GM18873 (cell line): ENCODE measurements around the gene XPC.

ENCODE experiments used
- ATAC-seq: cut with Tn5 transposase; IDR thresholded peaks from one replicate; pipeline ENCODE4 v1.9.1; 2021; ENCODE audit warnings: mild to moderate bottlenecking, moderate library complexity, moderate number of reproducible peaks; ENCODE audit not compliant: unreplicated experiment, low FRiP score

The XPC gene

DNA sequence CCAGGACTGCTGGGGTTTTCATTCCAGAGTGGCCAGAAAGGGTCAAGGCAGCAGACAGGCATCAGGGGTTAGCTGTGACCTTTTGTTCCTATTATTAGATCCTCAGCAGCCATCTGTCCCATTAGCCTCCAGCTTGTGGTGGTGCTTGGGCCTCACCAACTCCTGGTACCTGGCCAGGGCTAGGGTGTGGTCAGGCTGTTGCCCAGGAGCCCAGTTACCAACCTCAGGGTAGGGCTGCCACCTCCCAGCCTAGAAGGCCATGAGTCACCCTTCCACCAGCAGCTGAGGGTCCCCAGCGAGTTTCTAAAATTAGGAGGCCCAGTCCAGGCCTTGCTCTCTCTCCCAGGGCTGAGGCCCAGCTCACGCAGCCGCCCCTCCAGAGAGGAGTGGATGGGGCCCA is 41.4 kb downstream of the XPC start:
- no peak for ATAC-seq

DNA sequence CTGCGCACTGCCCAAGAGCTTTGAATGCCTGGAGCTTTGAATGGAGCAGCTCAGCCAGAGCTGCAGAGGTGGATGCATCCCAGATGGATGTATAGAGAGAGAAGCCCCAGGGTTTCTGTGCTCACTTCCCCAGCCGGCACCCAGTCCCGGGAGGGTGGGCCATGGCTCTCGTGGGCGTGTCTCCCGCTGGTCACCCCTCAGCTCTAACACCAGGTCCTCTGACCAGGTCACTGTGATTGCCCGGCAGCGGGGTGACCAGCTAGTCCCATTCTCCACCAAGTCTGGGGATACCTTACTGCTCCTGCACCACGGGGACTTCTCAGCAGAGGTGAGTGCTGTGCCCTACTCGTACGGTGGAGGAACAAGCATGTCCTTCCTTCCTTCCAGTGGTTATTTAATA is 42.8 kb downstream of the XPC start:
- ATAC-seq = no peak

DNA sequence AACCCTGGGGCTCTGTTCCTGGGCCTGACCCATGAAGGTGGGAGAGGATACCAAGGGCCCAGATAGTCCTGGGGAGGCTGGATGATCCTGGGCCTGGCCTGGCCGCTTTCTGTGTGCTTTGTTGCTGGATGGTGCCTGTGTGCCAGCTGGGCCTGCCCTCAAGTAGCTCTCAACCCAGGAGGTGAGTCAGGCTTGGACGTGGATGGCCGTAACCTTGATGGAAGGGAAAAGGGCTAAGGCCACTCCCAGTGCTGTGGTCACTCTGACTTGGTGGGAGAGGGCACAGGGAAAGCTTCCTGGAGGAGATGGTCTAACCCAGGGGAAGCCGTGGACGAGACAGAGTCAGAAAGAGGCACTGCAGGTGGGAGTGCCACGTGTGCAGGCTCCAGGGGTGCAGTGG is 44.1 kb downstream of the XPC start:
- ATAC-seq = no peak

DNA sequence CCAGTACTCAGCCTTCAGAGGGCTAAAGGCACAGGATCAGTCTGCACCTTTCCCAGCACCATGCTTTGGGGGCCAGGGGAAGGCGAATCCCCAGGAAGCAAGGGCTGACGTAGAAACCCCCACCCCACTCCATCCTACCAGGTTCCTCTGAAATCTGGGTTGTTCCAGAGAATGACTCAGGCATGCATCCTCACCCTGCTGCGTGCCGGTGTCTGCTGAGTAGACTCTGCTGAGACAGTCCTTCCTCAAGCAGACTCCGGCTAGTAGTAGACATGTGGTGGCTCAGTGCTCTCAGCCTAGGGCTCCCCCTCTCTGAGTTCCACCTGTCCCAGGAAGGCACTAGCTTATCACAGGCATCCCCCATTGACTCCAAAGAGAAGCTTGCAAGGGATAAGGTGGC is 44.5 kb downstream of the XPC start:
- no peak for ATAC-seq

DNA sequence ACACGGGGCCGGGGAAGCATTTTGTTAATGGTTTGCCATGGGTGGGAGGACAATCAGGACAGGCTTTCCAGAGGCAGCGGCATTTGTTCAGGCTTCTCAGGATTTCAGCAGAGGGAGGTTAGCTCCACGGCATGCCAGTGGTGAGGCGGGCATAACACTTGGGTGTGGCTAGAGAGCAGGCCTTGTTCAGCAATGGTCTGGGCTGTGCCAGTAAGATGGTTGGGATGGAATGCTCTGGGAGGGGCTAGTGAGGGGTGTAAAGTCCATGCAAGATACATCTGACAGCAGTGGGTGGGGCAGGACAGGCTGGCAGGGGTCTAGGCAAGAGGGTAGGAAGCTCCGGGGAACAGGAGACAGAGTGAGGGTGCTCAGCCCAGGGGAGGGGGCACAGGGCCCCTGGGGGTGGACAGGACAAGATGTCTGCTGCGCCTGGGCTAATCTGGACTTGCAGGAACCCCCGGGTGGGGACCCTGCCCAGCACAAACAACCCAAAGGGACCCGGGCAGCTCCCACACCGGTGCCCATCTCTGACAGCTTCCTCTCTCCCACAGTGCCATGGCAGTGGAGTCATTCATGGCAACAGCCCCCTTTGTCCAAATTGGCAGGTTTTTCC is 45.1 kb downstream of the XPC start:
- ATAC-seq = no peak

DNA sequence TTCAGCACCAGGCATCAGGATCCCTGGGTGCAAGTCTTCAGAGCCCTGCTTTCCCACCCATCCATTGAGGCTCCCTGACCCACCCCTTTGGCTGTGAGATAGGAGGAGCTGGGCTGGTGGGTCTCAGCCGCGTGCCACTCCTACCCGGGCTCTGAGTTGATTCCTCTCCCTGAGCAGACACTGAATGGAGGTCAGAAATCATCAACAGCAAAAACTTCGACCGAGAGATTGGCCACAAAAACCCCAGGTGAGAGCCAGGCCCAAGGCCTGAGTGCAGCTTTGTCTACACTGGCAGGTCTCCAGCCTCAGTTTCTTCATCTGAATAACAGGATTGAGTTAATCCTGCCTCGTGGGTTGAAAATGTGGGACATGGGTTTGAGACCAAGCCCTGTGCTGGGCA is 45.7 kb downstream of the XPC start:
- no peak for ATAC-seq

DNA sequence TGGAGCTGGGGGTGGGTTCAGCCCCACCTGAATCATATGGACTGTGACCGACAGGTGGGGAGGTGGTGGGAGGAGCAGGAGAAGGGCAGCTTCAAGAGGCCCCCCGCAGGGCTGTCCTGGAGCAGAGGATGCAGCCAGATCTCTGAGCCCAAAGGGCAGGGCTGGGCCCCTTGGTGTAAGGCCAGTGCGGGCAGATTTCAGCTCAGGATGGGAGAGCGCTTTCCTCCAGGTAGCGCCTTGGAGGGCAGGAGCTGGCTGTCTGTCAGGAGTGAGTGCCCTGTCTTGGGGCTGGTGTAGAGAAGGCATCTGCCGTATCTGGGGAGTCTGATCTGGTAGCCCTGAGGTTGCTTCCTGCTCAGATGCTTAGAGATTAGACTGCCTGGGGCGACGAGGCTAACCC is 46.3 kb downstream of the XPC start:
- ATAC-seq = no peak

DNA sequence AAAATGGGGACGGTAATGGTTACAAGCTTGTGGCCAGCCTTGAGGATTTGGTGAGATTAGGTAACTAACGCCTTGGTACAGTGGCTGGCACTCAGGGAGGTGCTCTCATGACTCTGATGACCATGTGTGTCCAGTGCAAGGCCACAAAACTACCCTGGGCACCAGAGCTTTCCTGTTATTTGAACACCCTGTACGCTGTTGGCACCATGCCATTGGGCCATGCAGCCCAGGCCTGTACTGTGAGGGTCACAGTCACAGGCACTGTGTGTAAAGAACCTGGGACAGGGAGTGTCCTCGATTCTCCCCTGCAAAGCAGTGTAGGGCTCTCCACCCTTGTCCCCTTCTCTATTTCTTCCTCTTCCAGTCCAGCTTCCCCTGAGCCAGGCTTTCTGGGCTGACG is 47.3 kb downstream of the XPC start:
- ATAC-seq = no peak

DNA sequence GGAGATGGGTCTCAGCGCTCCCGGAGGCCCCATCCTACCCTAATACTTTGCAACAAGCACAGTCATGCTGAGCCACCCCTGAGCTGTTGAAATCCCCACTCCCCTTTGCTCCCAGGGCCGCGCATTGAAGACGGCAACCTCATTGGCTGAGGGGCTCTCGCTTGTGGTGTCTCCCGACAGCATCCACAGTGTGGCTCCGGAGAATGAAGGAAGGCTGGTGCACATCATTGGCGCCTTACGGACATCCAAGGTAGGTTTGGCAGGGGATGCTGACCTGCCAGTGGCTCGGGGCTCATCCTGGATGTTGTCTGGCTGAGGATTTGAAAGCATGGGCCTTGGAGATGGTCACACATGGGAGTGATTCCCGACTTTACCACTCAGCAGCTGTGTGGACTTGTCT is 47.7 kb downstream of the XPC start:
- no peak for ATAC-seq

DNA sequence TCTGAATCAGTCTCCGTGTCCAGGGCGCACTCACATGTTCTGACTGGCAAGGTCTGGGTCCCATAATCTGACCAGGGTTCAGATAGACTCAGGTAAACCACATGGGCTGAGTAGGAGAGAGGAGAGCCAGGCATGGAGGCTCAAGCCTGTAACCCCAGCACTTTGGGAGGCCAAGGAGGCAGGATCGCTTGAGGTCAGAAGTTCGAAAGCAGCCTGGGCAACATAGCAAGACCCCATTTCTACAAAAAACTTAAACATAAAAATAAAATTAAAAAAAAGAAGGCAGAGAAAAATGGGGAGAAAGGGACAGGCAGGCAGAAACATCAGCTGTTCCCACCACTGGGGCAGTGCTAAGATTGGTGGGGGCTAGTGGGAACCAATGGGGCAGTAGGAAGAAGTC is 48.2 kb downstream of the XPC start:
- ATAC-seq = no peak

DNA sequence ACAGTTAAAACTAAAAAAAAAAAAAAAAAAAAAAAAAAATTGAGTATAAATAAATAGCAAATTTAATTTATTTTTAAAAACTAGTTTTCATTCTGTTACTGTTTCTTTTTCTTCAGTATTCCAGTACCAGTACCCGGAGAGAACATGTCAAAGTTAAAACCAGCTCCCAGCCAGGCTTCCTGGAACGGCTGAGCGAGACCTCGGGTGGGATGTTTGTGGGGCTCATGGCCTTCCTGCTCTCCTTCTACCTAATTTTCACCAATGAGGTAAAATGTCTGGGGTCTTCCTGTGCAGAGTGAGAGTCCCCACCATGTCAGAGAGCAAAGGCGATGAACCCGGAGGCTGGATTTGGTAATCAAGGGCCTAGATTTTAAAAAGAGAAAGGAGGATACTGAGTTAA is 49.1 kb downstream of the XPC start:
- ATAC-seq = no peak

DNA sequence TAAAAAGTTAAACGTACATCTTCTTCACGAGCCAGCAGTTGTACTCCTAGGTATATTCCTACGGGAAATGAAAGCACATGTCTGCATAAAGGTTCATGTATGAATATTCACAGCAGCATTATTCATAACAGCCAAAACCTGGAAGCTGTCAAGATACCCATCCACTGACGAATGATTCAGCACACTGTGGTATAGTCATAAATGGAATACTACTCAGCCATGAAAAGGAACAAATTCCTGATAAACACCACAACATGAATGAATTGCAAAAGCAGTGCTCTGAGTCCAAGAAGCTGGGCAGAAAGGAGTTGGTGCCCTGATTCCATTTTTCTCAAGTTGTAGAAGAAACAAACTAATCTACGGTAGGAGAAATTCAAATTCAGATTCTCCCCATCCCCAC is 49.7 kb downstream of the XPC start:
- ATAC-seq = no peak

DNA sequence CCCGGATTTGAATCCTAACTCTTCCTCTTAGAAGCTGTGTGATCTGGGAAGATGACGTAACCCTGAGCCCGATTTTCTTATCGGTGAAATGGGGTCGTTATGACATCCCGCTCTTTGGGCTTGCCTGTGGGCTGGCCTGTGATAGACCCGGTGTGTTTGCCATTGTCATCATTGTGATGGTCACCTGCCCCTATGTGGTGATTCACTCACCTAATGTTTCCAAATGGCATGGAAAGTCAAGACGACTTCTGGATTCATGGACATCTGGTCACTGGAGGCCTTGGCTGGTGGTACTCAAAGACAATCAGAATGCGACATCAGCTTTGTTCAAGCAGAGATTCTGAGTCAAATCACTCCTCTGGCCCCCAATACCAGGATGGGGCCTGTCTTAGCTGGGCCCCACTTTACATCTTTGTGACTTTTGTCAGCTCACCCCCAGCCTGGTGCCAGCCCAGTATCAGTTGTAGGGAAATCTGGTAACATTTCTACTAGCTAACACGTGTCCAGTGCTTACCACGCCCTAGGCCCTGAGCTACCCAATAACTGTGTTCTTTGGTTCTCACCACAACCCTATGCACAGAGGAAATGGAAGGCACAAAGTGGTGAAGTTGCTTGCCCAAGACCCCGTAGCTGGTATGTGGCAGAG is 50.8 kb downstream of the XPC start:
- ATAC-seq = no peak

DNA sequence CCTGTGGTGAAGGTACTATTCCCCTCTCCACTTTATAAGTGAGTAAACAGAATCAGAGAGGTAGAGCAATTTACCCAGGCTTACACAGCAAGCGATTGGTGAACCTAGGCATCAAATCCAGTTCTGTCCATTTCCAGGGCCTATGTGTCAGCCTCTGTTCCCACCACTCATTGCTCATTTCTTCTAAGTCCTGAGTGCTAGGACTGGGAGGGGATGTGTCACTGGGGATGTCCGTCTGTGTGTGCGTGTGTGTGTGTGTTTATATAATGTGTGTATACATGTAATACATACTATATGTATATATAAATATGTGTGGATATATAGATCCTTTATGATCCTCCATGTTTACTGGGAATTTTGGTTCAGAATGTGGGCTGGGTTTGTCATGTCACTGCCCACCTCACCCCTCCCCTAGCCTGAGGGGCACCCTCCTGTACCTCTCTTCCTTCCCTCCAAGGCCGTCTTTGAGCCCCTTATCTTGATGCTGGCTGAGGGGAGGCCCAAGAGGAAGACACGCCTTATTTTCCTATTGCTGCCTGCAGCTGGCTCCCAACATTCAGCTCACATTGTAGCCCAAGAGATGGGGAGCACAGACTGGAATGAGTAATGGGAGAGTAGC is 51.4 kb downstream of the XPC start:
- ATAC-seq = no peak

DNA sequence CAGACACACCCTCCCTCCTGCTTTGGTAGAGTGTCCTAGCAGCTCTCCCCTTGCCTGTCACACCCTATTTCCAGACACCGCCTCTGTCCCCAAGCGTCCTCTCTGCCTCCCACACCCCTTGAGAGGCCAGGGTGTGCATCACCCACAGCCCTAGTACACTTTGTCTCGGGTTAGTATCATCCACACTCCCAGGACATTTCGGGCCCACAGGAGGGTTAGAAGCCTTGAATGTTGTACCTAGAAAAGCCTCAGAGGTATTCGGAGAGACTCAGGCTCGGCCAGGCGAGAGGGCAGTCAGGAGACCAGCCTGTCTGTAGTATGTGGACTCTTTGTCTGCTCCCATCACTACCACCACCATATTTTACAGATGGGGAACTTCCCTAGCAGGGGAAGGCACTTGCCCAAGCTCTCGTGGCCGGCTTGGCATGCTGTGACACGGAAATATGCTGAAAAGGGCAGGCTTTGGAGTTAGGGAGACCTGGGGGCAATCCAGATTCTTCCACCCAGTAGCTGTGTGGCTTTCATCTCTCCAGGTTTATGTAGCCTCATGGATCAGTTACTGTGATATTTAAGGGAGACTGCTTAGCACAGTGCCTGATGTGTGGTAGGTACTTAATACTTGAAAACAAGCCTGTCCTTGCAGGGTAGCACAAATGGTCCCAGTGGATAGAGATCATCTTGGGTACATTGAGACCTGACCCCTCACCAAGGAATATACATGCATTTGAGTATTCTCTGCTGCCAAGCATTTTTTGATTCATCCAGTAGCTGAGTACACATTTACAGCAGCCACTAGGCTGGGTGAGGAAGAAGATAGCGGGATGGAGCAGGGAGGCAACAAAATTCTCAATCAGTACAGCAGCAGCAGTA is 52.1 kb downstream of the XPC start:
- no peak for ATAC-seq

DNA sequence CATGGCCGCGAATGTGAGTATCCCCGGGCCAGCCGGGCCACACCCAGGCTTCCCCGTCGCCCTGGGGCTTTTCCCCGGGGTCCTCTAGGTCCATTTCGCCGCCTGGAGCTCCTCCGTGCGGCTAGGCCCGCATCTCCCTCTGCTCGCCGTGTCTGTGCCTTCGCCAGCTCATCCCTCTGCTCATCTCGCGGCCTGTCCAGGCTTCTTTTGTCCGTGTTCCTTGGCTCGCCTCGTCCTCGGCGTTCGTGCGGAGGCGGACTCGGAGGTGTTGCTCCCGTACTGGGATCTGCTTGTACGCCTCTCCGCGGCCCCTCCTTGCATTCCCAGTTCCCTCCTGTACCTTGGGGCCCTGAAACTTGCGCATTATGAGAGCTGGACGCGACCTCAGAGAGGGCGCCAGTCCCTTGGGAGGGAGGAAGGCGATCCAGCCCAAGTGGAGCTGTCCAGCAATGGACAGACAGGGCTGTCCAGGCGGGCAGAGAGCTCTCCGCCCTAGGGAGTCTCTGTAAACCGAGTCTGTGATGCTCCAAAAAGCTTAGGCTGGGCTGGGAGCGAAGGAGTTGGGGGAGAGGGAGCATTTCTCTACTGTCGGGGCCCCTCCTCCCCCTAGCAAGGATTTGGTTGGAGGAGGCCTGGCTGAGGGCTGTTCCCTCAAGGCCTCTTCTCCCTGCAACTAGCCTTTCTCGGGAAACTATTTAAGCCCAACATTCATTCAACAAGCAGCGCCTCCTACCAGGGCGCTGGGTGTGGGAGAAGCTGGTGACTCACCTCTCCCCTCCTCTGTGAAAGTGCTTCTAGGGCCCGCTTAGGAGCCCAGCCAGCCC is 53.0 kb downstream of the XPC start:
- ATAC-seq = peak; percentile 17

DNA sequence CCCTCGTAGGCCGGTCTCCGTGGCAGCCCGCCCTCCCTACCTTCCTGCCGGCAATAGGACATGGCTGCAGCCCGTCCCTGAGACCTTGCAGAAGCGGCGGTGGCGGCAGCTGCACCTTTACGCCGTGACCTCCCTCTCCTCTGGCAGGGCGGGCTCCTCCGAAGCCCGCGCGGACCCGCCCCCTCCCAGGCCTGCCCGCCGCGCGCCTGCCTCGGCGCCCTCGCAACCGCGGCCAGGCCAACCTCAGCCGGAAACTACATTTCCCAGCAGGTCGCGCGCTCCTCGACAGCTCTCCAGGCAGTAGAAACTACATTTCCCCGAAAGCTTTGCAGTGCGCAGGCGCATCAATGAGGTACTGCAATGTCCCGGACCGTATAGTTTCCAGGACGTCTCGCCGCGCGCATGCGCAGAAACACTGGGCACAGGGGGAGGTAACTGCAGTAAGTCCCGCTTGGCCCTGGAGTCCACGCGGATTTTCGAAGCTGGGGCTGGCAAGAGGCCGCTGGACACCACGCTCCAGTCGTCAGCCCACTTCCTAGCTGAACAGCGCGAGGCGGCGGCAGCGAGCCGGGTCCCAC is 53.7 kb downstream of the XPC start, which contains the start of the genes CHCHD4 and TMEM43:
Gene CHCHD4, minus strand, starts transcription at position 256 of the 578 bp plus-strand sequence. Its CDS starts 194 bp downstream, at position 62.
Gene TMEM43, plus strand, starts transcription at position 438 of the 578 bp plus-strand sequence. CDS start 142 bp downstream, outside the sequence.
- ATAC-seq = peak; percentile 85

DNA sequence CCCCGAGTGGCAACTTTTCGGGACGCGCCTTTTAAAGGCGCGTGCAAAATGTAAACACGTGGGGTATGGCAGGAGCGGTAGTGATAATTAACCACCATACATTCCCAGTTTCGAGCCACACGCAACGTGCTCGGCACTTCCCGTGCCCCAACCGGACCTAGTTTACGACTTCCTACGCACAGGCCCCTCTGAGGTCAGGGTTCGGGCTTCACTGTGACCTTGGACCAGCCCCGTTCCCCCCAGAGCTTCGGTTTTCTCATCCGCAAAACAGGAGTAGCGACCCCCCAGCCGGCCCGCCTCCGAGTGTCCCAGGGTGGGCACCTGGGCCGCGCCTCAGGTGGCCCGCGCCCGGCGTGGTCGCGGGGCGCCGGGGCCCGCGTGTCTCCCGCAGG is 54.2 kb downstream of the XPC start:
- ATAC-seq = peak; percentile 42

DNA sequence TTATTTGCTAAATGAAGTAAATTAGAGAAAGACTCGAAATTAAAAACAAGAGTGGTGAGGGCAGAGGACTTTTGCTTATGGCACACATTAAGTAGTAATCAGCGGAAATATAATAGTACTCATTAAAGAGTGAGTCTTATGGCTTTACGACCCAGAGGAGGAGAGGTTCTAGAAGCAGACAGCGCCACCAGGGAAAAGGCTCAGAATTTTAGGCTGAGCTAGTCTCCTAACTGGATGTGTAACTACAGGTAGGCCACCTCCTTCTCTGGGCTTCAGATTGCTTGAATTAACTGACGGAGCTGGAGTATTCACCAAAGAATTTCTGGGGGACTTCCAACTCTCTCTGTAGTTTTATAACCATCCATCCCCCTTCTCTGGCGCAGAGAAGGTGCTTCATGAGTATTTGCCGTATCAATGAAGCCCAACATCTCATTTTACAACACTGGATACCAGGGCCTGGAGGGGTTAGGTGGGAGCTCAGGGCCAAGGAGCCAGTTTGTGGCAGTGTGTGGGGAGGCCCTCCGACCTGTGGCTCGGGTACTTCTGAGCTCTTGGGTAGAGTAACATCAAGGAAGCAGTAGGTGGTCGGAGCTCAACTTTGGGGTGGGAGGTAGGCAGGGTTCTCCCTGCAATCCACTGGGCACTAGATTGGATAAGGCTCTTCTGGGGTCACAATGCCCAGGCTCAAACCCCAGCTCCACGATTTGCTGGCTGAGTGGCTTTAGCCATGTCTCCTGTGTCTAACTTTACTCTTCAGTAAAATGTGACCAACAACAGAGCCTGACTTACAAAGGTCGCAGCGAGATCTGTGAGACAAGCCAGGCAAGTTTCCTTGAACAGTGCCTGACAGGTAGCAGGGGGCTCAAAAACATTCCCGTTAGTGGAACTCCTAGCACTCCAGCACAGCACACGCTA is 54.8 kb downstream of the XPC start:
- ATAC-seq = no peak
